GM18870 (cell line): ENCODE data around the gene CLDN6.

Source experiments
- ATAC-seq: cut with Tn5 transposase; IDR thresholded peaks from one replicate; pipeline ENCODE4 v1.9.1; 2021; ENCODE audit warnings: moderate library complexity; ENCODE audit not compliant: unreplicated experiment

The CLDN6 gene

DNA sequence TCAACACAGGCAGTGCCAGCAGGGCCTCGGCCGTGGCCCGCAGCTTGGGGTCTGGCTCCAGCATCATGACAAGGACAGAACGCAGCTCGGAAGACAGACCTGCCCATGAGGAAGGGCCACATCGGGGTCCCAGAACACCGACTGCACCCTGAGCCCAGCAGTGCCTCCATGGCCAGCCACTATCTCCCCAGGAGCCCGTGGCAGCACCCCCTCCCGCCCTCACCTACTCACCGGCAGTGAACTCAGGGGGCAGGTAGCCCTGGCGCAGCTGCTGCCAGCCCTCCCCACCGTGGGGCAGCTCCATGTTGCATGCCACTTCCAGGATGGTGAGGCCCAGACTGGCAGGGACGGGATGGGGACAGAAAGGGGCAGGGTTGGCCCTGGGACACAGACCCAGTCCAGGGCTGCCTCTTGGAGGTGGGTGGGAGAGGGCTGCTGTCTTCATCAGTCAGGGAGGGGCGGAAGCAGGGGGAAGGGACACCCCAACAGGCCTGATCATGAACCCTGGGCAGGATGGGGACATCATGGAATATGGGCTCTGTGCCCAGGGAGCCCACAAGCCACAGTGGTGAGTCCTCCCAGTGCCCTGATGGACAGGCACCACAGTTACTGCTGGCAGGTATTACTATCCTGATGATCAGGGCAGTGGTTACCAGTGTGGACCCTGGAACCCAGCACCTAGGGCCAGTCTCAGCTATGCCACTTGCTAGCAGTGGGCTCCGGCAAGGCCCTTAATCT is 43.5 kb downstream of the CLDN6 start:
- ATAC-seq = no peak

GRCh38 chr16:2973605-2974318 is 44.2 kb downstream of the CLDN6 start:
- no peak for ATAC-seq

GRCh38 chr16:2973093-2973492 is 44.9 kb downstream of the CLDN6 start:
- ATAC-seq = no peak

DNA sequence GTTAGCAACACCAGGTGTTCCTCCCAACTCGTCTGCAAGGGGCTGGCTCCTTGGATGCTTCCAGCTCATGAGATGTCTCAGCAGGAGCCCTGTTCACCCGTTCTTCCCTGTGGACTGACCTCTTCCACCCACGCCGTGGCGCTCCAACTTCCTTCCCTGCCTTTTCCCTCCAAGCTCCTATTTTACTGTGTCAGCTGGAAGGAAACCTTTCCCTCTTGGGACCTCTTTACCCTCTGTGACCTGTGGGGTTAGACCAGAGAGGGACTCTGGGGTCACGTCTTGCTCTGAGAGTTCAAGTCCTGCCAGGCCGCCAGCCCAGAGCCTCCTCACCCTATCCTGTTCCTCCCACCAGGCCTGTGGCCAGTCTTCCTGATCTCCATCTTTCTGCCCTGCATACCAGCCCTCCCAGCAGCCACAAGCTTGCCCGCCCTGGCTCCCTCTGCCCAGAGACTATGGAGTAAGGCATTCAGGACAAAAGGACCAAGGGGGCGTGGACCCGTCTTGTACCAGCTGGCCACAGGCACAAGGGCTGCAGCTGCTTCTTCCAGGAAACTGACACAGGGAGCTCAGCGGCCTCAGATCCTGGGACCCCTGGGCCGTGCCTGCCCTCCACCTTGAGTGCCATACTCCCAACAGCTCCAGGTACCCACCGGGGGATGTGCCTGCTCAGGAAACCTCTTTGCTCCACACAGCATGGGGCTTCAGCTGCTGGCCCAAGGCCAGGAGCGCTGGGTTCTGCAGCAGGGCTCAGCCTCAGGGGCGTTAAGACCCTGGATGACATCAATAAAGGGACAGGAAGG is 45.8 kb downstream of the CLDN6 start:
- ATAC-seq = no peak

DNA sequence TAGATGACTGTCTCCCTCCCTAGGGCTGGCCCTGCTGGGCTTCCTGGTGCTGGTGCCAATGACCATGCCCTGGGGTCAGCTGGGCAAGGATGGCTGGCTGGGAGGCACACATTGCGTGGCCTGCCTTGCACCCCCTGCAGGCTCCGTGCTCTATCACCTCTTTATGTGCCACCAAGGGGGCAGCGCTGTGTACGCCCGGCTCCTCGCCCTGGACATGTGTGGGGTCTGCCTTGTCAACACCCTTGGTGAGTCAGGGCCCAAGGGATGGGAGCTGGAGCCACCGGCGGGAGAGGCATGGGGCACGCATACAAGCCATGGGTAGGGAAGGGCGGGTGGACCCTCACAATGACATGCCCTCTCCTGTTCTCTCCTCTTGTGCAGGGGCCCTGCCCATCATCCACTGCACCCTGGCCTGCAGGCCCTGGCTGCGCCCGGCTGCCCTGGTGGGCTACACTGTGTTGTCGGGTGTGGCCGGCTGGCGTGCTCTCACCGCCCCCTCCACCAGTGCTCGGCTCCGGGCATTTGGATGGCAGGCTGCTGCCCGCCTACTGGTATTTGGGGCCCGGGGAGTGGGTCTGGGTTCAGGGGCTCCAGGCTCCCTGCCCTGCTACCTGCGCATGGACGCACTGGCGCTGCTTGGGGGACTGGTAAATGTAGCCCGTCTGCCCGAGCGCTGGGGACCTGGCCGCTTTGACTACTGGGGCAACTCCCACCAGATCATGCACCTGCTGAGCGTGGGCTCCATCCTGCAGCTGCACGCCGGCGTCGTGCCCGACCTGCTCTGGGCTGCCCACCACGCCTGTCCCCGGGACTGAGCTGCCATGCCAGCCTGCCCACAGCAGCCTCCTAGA is 46.6 kb downstream of the CLDN6 start:
- no peak for ATAC-seq

DNA sequence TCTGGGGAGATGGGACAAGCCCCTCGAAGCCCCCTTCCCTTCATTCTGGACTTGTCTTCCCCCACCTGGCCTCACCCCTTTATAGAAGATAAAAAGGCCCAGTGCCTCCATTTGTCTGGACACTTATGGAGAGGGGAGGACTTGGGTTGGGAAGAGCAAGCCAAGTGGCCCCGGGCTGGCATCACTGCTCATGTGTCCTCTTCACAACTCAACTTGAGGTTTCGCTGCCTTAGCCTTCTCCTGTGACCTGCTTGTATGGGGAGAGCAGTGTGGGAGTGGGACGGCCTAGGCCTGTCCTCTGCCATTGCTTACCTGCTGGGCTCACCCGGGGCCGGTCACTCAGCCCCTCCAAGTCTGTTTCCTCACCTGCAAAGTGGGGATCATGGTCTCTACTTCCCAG is 47.4 kb downstream of the CLDN6 start:
- no peak for ATAC-seq

DNA sequence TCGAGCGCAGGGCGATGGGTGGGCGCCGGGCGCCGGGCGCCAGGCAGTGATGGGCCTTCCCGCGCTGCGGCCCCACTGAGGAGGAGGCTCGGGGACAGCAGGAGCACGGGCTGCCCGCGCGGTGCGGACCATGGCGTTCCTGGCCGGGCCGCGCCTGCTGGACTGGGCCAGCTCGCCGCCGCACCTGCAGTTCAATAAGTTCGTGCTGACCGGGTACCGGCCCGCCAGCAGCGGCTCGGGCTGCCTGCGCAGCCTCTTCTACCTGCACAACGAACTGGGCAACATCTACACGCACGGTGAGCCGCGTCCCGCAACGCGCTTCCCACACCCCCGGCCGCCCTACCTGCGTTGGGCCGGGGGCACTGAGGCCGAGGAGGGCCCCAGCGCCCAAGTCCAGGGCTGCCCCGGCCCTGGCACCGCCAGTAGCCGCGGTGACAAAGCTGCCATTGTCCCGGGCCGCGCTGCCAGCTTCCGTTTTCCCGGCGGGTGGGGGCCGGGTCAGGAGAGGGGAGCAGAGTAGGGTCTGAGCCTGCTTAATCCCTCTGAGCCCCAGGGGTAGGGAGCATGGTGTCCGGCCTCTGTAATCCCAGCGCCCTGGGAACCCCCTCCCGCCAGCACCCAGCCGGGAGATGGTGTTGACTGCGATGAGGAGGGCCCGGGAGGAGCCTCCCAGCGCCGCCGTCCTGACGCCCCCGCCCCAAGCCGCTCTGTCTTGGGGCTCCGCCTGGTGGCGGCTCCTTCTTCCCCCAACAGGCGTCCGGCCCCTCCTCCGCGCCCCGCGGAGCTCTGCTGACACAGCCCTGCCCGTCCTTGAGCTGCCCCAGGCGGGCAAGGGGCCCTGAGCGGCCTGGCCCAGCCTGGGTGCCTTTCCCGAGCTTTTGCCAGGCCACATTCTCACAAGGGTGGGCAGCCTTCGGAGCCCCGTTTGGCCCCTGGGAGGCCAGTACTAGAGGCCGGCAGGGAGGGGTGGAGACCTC is 48.1 kb downstream of the CLDN6 start:
- peak; percentile 10 for ATAC-seq

GRCh38 chr16:2968738-2969544 is 49.0 kb downstream of the CLDN6 start, which contains the start of gene PAQR4:
PAQR4 (plus strand) TSS chr16:2969348; CDS start chr16:2969675, 327 bp downstream.
- peak; percentile 38 for ATAC-seq

DNA sequence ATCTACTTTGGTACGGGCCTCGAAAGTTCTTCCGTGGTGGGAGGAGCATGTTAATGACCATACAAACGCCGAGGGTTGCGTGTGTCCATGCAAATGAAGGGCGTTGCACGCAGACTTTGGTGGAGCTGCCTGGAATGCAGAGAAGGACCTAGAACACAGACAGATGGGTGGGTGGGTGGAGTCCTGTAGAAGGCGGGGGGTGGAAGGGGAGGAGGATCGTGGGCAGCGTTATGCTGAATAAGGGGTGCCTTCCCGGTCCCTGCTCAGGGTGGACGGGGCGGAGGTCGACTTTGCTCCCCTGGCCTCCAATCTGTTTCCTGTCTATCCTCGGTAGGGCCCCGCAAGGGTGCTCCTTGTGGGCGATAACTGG is 49.6 kb downstream of the CLDN6 start:
- ATAC-seq = no peak

GRCh38 chr16:2967721-2968161 is 50.2 kb downstream of the CLDN6 start:
- no peak for ATAC-seq

- no peak for ATAC-seq
These were observed 50.8 kb downstream of the CLDN6 start for GRCh38 chr16:2967211-2967631.

GRCh38 chr16:2966808-2967191 is 51.2 kb downstream of the CLDN6 start:
- ATAC-seq = no peak

DNA sequence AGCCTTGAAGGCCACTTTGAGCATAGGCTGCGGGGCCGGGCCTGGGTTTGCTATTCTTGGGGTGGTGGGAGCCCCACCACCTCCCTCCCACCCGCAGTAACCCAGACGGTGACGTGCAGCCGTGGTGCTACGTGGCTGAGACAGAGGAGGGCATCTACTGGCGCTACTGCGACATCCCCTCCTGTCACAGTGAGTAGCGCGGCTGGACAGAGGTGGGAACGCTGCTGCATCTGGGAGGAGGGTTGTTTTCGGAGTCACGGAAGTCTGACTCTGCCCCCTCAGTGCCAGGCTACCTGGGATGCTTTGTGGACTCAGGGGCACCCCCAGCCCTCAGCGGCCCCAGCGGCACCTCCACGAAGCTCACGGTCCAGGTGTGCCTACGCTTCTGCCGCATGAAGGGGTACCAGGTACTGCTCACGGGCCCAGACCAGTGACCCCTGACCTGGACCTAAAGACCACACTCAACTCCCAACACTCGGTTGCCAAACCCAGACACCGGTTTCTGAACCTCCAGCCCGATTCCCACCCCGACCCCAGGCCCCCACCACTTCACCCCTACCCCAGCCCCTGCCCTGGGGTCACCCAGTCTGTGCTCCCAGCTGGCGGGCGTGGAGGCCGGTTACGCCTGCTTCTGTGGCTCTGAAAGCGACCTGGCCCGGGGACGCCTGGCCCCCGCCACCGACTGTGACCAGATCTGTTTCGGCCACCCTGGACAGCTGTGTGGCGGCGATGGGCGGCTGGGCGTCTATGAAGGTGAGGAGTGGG is 51.8 kb downstream of the CLDN6 start:
- ATAC-seq = no peak
